Activated B cell treated with CpG ODN at 0.5 μM for 24 hours (primary cell): ENCODE results near the gene INSIG1. TPM values are rescaled to one million over a fixed set of nuclear protein-coding genes. Genes with fewer than 3 reads are reported as not detected.

Experiments
- ATAC-seq: fragments of 200-7000 bp; cut with Tn5 transposase; one replicate; pipeline ENCODE4 v1.10.0; 2021; ENCODE audit warnings: low read depth, mild to moderate bottlenecking, moderate library complexity
- CTCF ChIA-PET: fragments of 350-600 bp; sonication (Branson Sonifier 250); formaldehyde crosslinking; loops from one replicate; lab custom pipeline; 2021; ENCODE audit warnings: antibody characterized with exemption; lab: Charles Lee
- POLR2A ChIA-PET: fragments of 350-600 bp; sonication (Branson Sonifier 250); formaldehyde crosslinking; loops from one replicate; lab custom pipeline; 2021; ENCODE audit warnings: antibody characterized with exemption; lab: Charles Lee
- DNase-seq: peaks from one replicate; pipeline ENCODE4 v3.0.0; 2022
- H3K27ac Mint-ChIP-seq: one replicate; pipeline ENCODE4 v1.8.0; 2020; ENCODE audit warnings: mixed read lengths
- H3K27me3 Mint-ChIP-seq: one replicate; pipeline ENCODE4 v1.8.0; 2021; ENCODE audit warnings: mixed read lengths
- H3K36me3 Mint-ChIP-seq: one replicate; pipeline ENCODE4 v1.8.0; 2021; ENCODE audit warnings: low read depth, mixed read lengths
- H3K4me1 Mint-ChIP-seq: one replicate; pipeline ENCODE4 v1.8.0; 2021; ENCODE audit warnings: mixed read lengths
- H3K4me3 Mint-ChIP-seq: one replicate; pipeline ENCODE4 v1.8.0; 2020; ENCODE audit warnings: mild to moderate bottlenecking, mixed read lengths
- H3K9me3 Mint-ChIP-seq: one replicate; pipeline ENCODE4 v1.8.0; 2020; ENCODE audit warnings: mixed read lengths
- CTCF ChIP-seq: fragments of 200-600 bp; IDR thresholded peaks from one replicate; pipeline ENCODE4 v1.8.0; 2022; ENCODE audit warnings: antibody characterized with exemption, mild to moderate bottlenecking
- intact Hi-C: fragments of 100-400 bp; cut with micrococcal nuclease; formaldehyde crosslinking; loops from one replicate; pipeline ENCODE4 v1.15.1; 2024
- total RNA-seq: library from RNA; stranded (reverse); gene quantifications from 2 replicates; pipeline ENCODE4 v1.2.3, GENCODE V29; 2022

INSIG1 gene
- total RNA-seq, 1 donor from 2014 or later = 79.6 TPM

- no peak for ATAC-seq
- ChIA-PET CTCF (no interaction called here), POLR2A (no interaction called here)
- no peak overlapping the region for H3K4me3 Mint-ChIP-seq
- no peaks in the 10 kb centered on the region for H3K36me3 Mint-ChIP-seq
- intact Hi-C loops = no loop called here
- H3K27me3 Mint-ChIP-seq = peaks cover 20% of the 10 kb centered on the region
- DNase-seq = no peak
- no peak for TF ChIP-seq CTCF
- no peaks in the 10 kb centered on the region for H3K4me1 Mint-ChIP-seq
- H3K27ac Mint-ChIP-seq = no peak overlapping the region
- H3K9me3 Mint-ChIP-seq = no peaks in the 10 kb centered on the region
These were observed 20.8 kb upstream of the INSIG1 start for GRCh38 chr7:155276800-155277375.

GRCh38 chr7:155277385-155277994, 20.2 kb upstream of the INSIG1 start:
- CTCF ChIA-PET = no interaction called here
- no peak for DNase-seq

GRCh38 chr7:155278921-155279320, 18.8 kb upstream of the INSIG1 start:
- H3K9me3 Mint-ChIP-seq = no peaks in the 10 kb centered on the region
- intact Hi-C loops = no loop called here
- no peak overlapping the region for H3K4me3 Mint-ChIP-seq
- no peak for TF ChIP-seq CTCF
- ATAC-seq (no peak), DNase-seq (no peak)
- ChIA-PET CTCF (no interaction called here), POLR2A (no interaction called here)
- H3K27me3 Mint-ChIP-seq = peaks cover 14% of the 10 kb centered on the region
- no peak overlapping the region for H3K27ac Mint-ChIP-seq
- peaks cover 15% of the 10 kb centered on the region for H3K4me1 Mint-ChIP-seq
- H3K36me3 Mint-ChIP-seq = no peaks in the 10 kb centered on the region

More at GRCh38 chr7:155277385-155277994, 20.2 kb upstream of the INSIG1 start:
- Mint-ChIP-seq H3K27me3 (peaks cover 20% of the 10 kb centered on the region), H3K36me3 (no peaks in the 10 kb centered on the region), H3K27ac (no peak overlapping the region), H3K4me3 (no peak overlapping the region), H3K9me3 (no peaks in the 10 kb centered on the region), H3K4me1 (peaks cover 3% of the 10 kb centered on the region)
- intact Hi-C loops = no loop called here
- POLR2A ChIA-PET = no interaction called here
- TF ChIP-seq CTCF = no peak
- ATAC-seq = no peak

- no peaks in the 10 kb centered on the region for H3K9me3 Mint-ChIP-seq
- CTCF ChIA-PET = no interaction called here
These were observed 17.8 kb upstream of the INSIG1 start for GRCh38 chr7:155279787-155280445.

More at GRCh38 chr7:155279787-155280445, 17.8 kb upstream of the INSIG1 start:
- H3K27me3 Mint-ChIP-seq = peaks cover 14% of the 10 kb centered on the region
- POLR2A ChIA-PET = interaction anchor here (0.6 kb wide), 1 partner anchor 68 kb away, joined by 10 read pairs; no protein-coding TSS in a partner anchor
- no peak overlapping the region for H3K4me3 Mint-ChIP-seq
- H3K4me1 Mint-ChIP-seq = peaks cover 15% of the 10 kb centered on the region
- no peak for DNase-seq
- intact Hi-C loops = no loop called here
- no peak overlapping the region for H3K27ac Mint-ChIP-seq
- no peak for ATAC-seq
- no peak for TF ChIP-seq CTCF
- H3K36me3 Mint-ChIP-seq = no peaks in the 10 kb centered on the region
